Stimulated activated CD4-positive, alpha-beta T cell treated with anti-CD3 and anti-CD28 coated beads, Interleukin-15, amount 100 ng/mL, for 48 hours (primary cell): Measurements from ENCODE around the gene MAPKAPK2.

ENCODE experiments used
- DNase-seq, 2 donors: peaks; one replicate each; pipeline ENCODE4 v3.0.0-alpha.2; 2020; ENCODE audit warnings: low read depth in 2 of 2

MAPKAPK2 gene

GRCh38 chr1:206660136-206660535 is 24.6 kb upstream of the MAPKAPK2 start:
- no peak for DNase-seq

GRCh38 chr1:206661161-206661820 is 23.4 kb upstream of the MAPKAPK2 start:
- no peak for DNase-seq

- DNase-seq: no peak
Observed at GRCh38 chr1:206662396-206663092, 22.2 kb upstream of the MAPKAPK2 start.

- DNase-seq: no peak
Observed at GRCh38 chr1:206663362-206663761, 21.3 kb upstream of the MAPKAPK2 start.

GRCh38 chr1:206663832-206664652 is 20.7 kb upstream of the MAPKAPK2 start:
- peak in 1 of 2 donors; percentile 65 for DNase-seq

GRCh38 chr1:206664740-206665139 is 20.0 kb upstream of the MAPKAPK2 start:
- no peak for DNase-seq

- no peak for DNase-seq
Observed at GRCh38 chr1:206666031-206666561, 18.6 kb upstream of the MAPKAPK2 start.

- DNase-seq: no peak
Observed at GRCh38 chr1:206666954-206667665, 17.6 kb upstream of the MAPKAPK2 start.

GRCh38 chr1:206668351-206668750 is 16.4 kb upstream of the MAPKAPK2 start:
- no peak for DNase-seq

GRCh38 chr1:206668874-206669410 is 15.8 kb upstream of the MAPKAPK2 start:
- no peak for DNase-seq

GRCh38 chr1:206672011-206672688 is 12.6 kb upstream of the MAPKAPK2 start:
- no peak for DNase-seq

GRCh38 chr1:206672844-206673758 is 11.6 kb upstream of the MAPKAPK2 start:
- no peak for DNase-seq

GRCh38 chr1:206674236-206674635 is 10.5 kb upstream of the MAPKAPK2 start:
- no peak for DNase-seq

GRCh38 chr1:206674745-206675175 is 9.9 kb upstream of the MAPKAPK2 start:
- DNase-seq: no peak

GRCh38 chr1:206676499-206676898 is 8.2 kb upstream of the MAPKAPK2 start:
- DNase-seq: no peak

GRCh38 chr1:206678490-206678889 is 6.2 kb upstream of the MAPKAPK2 start:
- DNase-seq: no peak

- DNase-seq: no peak
Observed at GRCh38 chr1:206679738-206680211, 4.9 kb upstream of the MAPKAPK2 start.

GRCh38 chr1:206680279-206680678 is 4.4 kb upstream of the MAPKAPK2 start:
- no peak for DNase-seq

GRCh38 chr1:206681359-206681758 is 3.3 kb upstream of the MAPKAPK2 start:
- no peak for DNase-seq

GRCh38 chr1:206682111-206682510 is 2.6 kb upstream of the MAPKAPK2 start:
- DNase-seq: no peak
